ENCODE results near the gene RIC8A.
"Not testable (repeated sequence)": the region's sequence is repeated elsewhere in the genome, so short reads cannot be mapped to it uniquely, and the experiment has no call there.

RIC8A gene

GRCh38 chr11:217704-218103, 10.2 kb downstream of the RIC8A start:
- peaks cover 5% of the 10 kb centered on the region; the same call in 1 of the 2 replicates for H3K4me1 ChIP-seq

GRCh38 chr11:218815-219593, 11.5 kb downstream of the RIC8A start:
- no peak overlapping the region for H3K9ac ChIP-seq

More at GRCh38 chr11:217704-218103, 10.2 kb downstream of the RIC8A start:
- H3K27me3 ChIP-seq, result no peaks in the 10 kb centered on the region
- 0 out of 2 replicates have a peak, but pooled peaks cover 7% of the 10 kb centered on the region for H4K20me1 ChIP-seq
- H3K36me3 ChIP-seq, result peaks cover 69% of the 10 kb centered on the region
- H3K9ac ChIP-seq, result no peak overlapping the region
- no peak overlapping the region for H3K27ac ChIP-seq
- TF ChIP-seq Cebpa-rat (IDR thresholded peaks at IDR 0.05), result no peak
- H3K9me3 ChIP-seq, result no peaks in the 10 kb centered on the region
- H3K4me2 ChIP-seq, result no peak overlapping the region
- no peak overlapping the region for H3K4me3 ChIP-seq

DNA sequence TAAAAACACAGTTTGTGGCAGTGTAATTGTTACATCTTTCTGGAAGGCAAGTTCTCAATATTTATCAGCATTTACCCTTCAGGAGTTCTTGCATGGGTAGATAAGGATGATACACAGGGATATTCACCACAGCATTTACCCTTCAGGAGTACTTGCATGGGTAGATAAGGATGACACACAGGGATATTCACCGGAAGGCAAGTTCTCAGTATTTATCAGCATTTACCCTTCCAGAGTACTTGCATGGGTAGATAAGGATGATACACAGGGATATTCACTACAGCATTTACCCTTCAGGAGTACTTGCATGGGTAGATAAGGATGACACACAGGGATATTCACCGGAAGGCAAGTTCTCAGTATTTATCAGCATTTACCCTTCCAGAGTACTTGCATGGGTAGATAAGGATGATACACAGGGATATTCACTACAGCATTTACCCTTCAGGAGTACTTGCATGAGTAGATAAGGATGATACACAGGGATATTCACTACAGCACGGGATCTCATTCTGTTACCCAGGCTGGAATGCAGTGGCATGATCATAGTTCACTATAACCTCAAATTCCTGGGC, 13.2 kb downstream of the RIC8A start:
- Histone ChIP-seq H3K4me1 (peaks cover 35% of the 10 kb centered on the region), H3K36me3 (peaks cover 42% of the 10 kb centered on the region)
- not testable (repeated sequence) for H3K4me3 ChIP-seq, H3K9me3 ChIP-seq, H3K9ac ChIP-seq, H3K27me3 ChIP-seq, H3K27ac ChIP-seq, H4K20me1 ChIP-seq, H3K4me2 ChIP-seq

More at GRCh38 chr11:218815-219593, 11.5 kb downstream of the RIC8A start:
- Histone ChIP-seq H3K9me3 (no peaks in the 10 kb centered on the region), H3K27me3 (no peaks in the 10 kb centered on the region), H3K4me1 (peaks cover 18% of the 10 kb centered on the region), H3K4me2 (no peak overlapping the region), H3K4me3 (no peak overlapping the region), H3K36me3 (peaks cover 59% of the 10 kb centered on the region), H3K27ac (no peak overlapping the region), H4K20me1 (0 out of 2 replicates have a peak, but pooled peaks cover 7% of the 10 kb centered on the region)
- TF ChIP-seq Cebpa-rat (IDR thresholded peaks at IDR 0.05), result no peak

DNA sequence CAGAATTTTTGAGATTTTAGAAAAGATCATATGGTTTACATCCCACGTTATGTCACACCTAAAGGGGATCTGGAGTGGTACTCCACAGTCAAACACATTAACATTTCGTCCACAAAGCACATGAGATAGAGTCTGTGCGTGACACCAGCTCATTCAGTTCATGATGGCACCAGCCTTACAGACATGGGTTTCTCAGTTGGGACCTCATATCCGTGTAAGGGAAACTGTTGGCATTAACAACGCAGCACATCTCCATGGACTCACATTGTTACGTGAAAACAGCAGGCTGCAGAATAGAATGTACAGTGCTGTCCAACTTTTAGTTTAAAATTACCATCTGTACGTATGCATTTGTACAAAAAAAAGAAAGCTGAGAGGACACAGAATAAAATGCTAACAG, 14.0 kb downstream of the RIC8A start:
- Histone ChIP-seq H3K27me3 (no peaks in the 10 kb centered on the region), H4K20me1 (no peaks in the 10 kb centered on the region), H3K27ac (no peak overlapping the region), H3K4me2 (no peak overlapping the region), H3K4me3 (no peak overlapping the region), H3K9me3 (no peaks in the 10 kb centered on the region), H3K4me1 (peaks cover 43% of the 10 kb centered on the region), H3K36me3 (peaks cover 34% of the 10 kb centered on the region), H3K9ac (no peak overlapping the region)
- TF ChIP-seq Cebpa-rat (IDR thresholded peaks at IDR 0.05), result no peak

GRCh38 chr11:221998-222789, 14.7 kb downstream of the RIC8A start:
- H3K9ac ChIP-seq, result no peak overlapping the region
- H3K36me3 ChIP-seq, result peaks cover 31% of the 10 kb centered on the region
- no peak overlapping the region for H3K4me3 ChIP-seq
- TF ChIP-seq Cebpa-rat (IDR thresholded peaks at IDR 0.05), result no peak
- H3K4me2 ChIP-seq, result no peak overlapping the region
- peaks cover 48% of the 10 kb centered on the region for H3K4me1 ChIP-seq
- H3K27me3 ChIP-seq, result no peaks in the 10 kb centered on the region
- H3K27ac ChIP-seq, result peak overlapping the region; percentile 42; the same call in 1 of the 2 replicates
- H3K9me3 ChIP-seq, result no peaks in the 10 kb centered on the region
- no peaks in the 10 kb centered on the region for H4K20me1 ChIP-seq

DNA sequence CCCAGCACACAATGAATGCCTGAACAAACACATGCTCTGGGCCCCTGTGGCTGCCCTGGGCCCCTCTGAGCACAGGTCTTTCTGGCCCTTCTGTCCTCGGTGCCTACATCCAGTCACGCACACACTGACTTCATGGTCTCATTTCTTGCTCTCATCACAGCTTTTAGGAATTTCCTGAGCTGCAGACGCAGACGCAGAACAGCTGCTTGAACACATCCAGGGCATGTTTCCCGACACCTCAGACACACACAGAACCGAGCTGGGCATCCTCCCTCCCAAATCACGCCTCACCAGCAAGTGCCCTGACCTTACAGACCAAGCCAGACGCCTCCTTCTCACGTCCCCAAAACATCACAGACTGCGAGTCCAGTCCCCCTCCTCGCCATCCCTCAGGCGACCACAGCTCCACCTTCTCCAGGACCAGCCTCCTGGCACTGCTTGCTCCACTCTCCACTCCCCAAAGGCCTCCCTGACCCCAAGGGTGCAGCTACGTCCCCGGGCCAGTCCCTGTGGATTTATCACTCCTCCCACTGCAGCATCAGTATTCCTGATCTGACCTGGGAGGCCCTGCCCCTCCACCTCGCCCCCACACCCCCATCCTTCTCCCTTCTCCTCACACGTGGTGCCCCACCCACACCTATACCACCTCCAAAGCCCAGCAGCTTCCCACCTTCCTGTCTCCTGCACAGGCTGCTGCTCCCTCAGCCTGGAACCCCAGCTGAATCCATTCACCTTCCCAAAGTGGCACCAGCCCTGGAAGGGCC, 15.7 kb downstream of the RIC8A start:
- H4K20me1 ChIP-seq, result no peaks in the 10 kb centered on the region
- H3K36me3 ChIP-seq, result peaks cover 23% of the 10 kb centered on the region
- peak overlapping the region; percentile 7; the same call in 1 of the 2 replicates for H3K9ac ChIP-seq
- H3K4me1 ChIP-seq, result peaks cover 48% of the 10 kb centered on the region
- H3K27ac ChIP-seq, result peak overlapping the region; percentile 42
- H3K4me2 ChIP-seq, result peak overlapping the region; percentile 72
- H3K4me3 ChIP-seq, result no peak overlapping the region
- TF ChIP-seq Cebpa-rat (IDR thresholded peaks at IDR 0.05), result no peak
- H3K27me3 ChIP-seq, result no peaks in the 10 kb centered on the region
- H3K9me3 ChIP-seq, result no peaks in the 10 kb centered on the region

GRCh38 chr11:223884-224283, 16.4 kb downstream of the RIC8A start:
- H4K20me1 ChIP-seq, result no peaks in the 10 kb centered on the region
- H3K9me3 ChIP-seq, result no peaks in the 10 kb centered on the region
- no peak for TF ChIP-seq Cebpa-rat (IDR thresholded peaks at IDR 0.05)
- no peaks in the 10 kb centered on the region for H3K27me3 ChIP-seq
- H3K4me2 ChIP-seq, result peak overlapping the region; percentile 72
- H3K4me3 ChIP-seq, result peak overlapping the region; percentile 48
- H3K4me1 ChIP-seq, result peaks cover 48% of the 10 kb centered on the region
- peak overlapping the region; percentile 82 for H3K27ac ChIP-seq
- peak overlapping the region; percentile 42 for H3K9ac ChIP-seq
- peaks cover 19% of the 10 kb centered on the region for H3K36me3 ChIP-seq

GRCh38 chr11:224424-224823, 16.9 kb downstream of the RIC8A start:
- Histone ChIP-seq H3K9ac (peak overlapping the region; percentile 42), H3K36me3 (peaks cover 19% of the 10 kb centered on the region)

More at GRCh38 chr11:224424-224823, 16.9 kb downstream of the RIC8A start:
- Histone ChIP-seq H3K4me3 (peak overlapping the region; percentile 48), H3K4me2 (peak overlapping the region; percentile 72), H3K27ac (peak overlapping the region; percentile 82), H3K27me3 (no peaks in the 10 kb centered on the region), H3K9me3 (no peaks in the 10 kb centered on the region), H3K4me1 (peaks cover 48% of the 10 kb centered on the region), H4K20me1 (no peaks in the 10 kb centered on the region)
- no peak for TF ChIP-seq Cebpa-rat (IDR thresholded peaks at IDR 0.05)
